A549 (cell line): ENCODE results near the gene PLCB1. TPM values are rescaled to one million over a fixed set of nuclear protein-coding genes. Genes with fewer than 3 reads are reported as not detected.
A peak's percentile ranks its signal among the peaks of the same experiment; 100 is the strongest.

Source experiments
- ATAC-seq, 2 experiments: fragments of 200-7000 bp in 1 of 2; fragments of >200 bp in 1 of 2; cut with Nextera tagmentation in 1 of 2; cut with Tn5 transposase in 1 of 2; 3 replicates each; pipeline versions ENCODE4 v1.8.0 to v1.9.1; 2018 to 2020; ENCODE audit warnings: mild to moderate bottlenecking in 1 of 2, moderate library complexity in 1 of 2
- CTCF ChIA-PET: fragments of 300-600 bp; sonication (Branson Sonifier 250); formaldehyde crosslinking; extraction: SDS; loops from one replicate; lab custom pipeline; 2021; ENCODE audit warnings: antibody characterized with exemption, inconsistent platforms; lab: Yijun Ruan, JAX
- POLR2A ChIA-PET: fragments of 350-600 bp; formaldehyde crosslinking; extraction: SDS; loops from one replicate; lab custom pipeline; 2021; ENCODE audit warnings: antibody characterized with exemption, inconsistent platforms; lab: Yijun Ruan, JAX
- DNase-seq, 2 experiments: peaks; one replicate each; pipeline versions ENCODE4 v3.0.0 to v3.0.0-alpha.2; 2011 to 2016; ENCODE audit warnings: low read depth in 1 of 2, low spot score in 1 of 2
- FAIRE-seq: peaks from 2 replicates; lab custom pipeline; 2011; peaks lifted over from hg19 to GRCh38; lab: Jason Lieb, UNC
- H3K27ac ChIP-seq, 2 experiments: fragments of >200 bp; sonication (Bioruptor Twin); formaldehyde crosslinking; 3 replicates each; pipeline ENCODE4 v1.5.1; 2016 to 2017
- H3K4me1 ChIP-seq: fragments of >200 bp; sonication (Bioruptor Twin); formaldehyde crosslinking; 3 replicates; pipeline ENCODE4 v1.6.1; 2016
- H3K4me2 ChIP-seq: fragments of >200 bp; sonication (Bioruptor Twin); formaldehyde crosslinking; 3 replicates; pipeline ENCODE4 v1.6.1; 2016
- H3K4me3 ChIP-seq: fragments of >200 bp; sonication (Bioruptor Twin); formaldehyde crosslinking; 3 replicates; pipeline ENCODE4 v1.5.1; 2016
- H3K9me3 ChIP-seq: fragments of >200 bp; sonication (Bioruptor Twin); formaldehyde crosslinking; 3 replicates; pipeline ENCODE4 v1.6.1; 2016
- BCL3 ChIP-seq: fragments of >200 bp; sonication (Bioruptor Twin); formaldehyde crosslinking; IDR thresholded peaks from 3 replicates; pipeline ENCODE4 v1.6.1; 2016
- CBX8 ChIP-seq: fragments of 200-600 bp; sonication (generic); IDR thresholded peaks from 2 replicates; pipeline ENCODE4 v1.6.1; 2016
- ELK1 ChIP-seq: fragments of 150-350 bp; IDR thresholded peaks from 2 replicates; pipeline ENCODE4 v1.6.1; 2014; ENCODE audit warnings: low read depth, mild to moderate bottlenecking, low read length
- HEYL ChIP-seq: fragments of 250-450 bp; sonication (Bioruptor Pico); IDR thresholded peaks from 2 replicates; pipeline ENCODE4 v1.8.0; 2021; ENCODE audit warnings: mild to moderate bottlenecking, moderate library complexity
- HMGXB4 ChIP-seq: fragments of 250-450 bp; sonication (Bioruptor Pico); IDR thresholded peaks from 2 replicates; pipeline ENCODE4 v1.5.0; 2021; ENCODE audit warnings: mild to moderate bottlenecking, moderate library complexity, borderline replicate concordance
- KDM5A ChIP-seq: fragments of 200-600 bp; sonication (generic); IDR thresholded peaks from 2 replicates; pipeline ENCODE4 v1.6.1; 2016; ENCODE audit warnings: antibody characterized with exemption, mild to moderate bottlenecking
- MAFK ChIP-seq: fragments of 450-650 bp; IDR thresholded peaks from 2 replicates; pipeline ENCODE4 v1.6.1; 2014; ENCODE audit not compliant: partially characterized antibody
- MAZ ChIP-seq: fragments of 150-350 bp; IDR thresholded peaks from 2 replicates; pipeline ENCODE4 v1.6.1; 2014; ENCODE audit warnings: antibody characterized with exemption, low read depth, low read length, borderline replicate concordance
- NFE2L2 ChIP-seq: fragments of 150-350 bp; conservative IDR thresholded peaks from 2 replicates; pipeline ENCODE4 v1.6.1; 2014; ENCODE audit warnings: low read length
- SREBF2 ChIP-seq: fragments of 450-650 bp; IDR thresholded peaks from 2 replicates; pipeline ENCODE4 v1.6.1; 2014; ENCODE audit warnings: mild to moderate bottlenecking, moderate library complexity
- TP53 ChIP-seq: fragments of 250-450 bp; sonication (Bioruptor Pico); IDR thresholded peaks from 2 replicates; pipeline ENCODE4 v1.5.0; 2021; ENCODE audit warnings: mild to moderate bottlenecking, moderate library complexity
- WGBS: methylation state at CpG from one replicate; pipeline ENCODE4 v1.1.6; 2017; ENCODE audit errors: missing lambda C conversion rate; 5-methylcytosine and 5-hydroxymethylcytosine counted together
- polyA plus RNA-seq, 4 experiments: library from polyadenylated mRNA; depleted of rRNA in 3 of 4; stranded (reverse); fragments of >200 nt; fragmentation: RNase III in 1 of 4; extraction: RNeasy Plus Mini Kit Qiagen cat#74134 plus additional on column Dnase treatment in 1 of 4; gene quantifications; 2 replicates in 3 of 4; 3 replicates in 1 of 4; pipeline ENCODE4 v1.2.3, GENCODE V29; 2011 to 2017

Gene PLCB1
- polyA plus RNA-seq, 2 of the 4 experiments (the other 2 are of a cell fraction) = 0.97 to 6.3 TPM

- POLR2A ChIA-PET = no interaction called here
- TF ChIP-seq TP53 (CRISPR knock-in tag) = no peak
- no peak for TF ChIP-seq CBX8
- TF ChIP-seq MAZ = no peak
- no peak for TF ChIP-seq SREBF2
- DNase-seq (no peak), FAIRE-seq (no peak), ATAC-seq (no peak)
- CTCF ChIA-PET = no interaction called here
- no peaks in the 10 kb centered on the region for H3K9me3 ChIP-seq
- H3K27ac ChIP-seq = no peak overlapping the region
- H3K4me1 ChIP-seq = no peaks in the 10 kb centered on the region
- H3K4me3 ChIP-seq = no peak overlapping the region
- WGBS = 14% methylated on average over 5 of the region's 5 CpGs
- H3K4me2 ChIP-seq = no peak overlapping the region
These were observed 392.3 kb downstream of the PLCB1 start for GRCh38 chr20:8524101-8525016.

- H3K27ac ChIP-seq = no peak overlapping the region
- no peaks in the 10 kb centered on the region for H3K9me3 ChIP-seq
- CTCF ChIA-PET = no interaction called here
- DNase-seq (no peak), FAIRE-seq (no peak), ATAC-seq (no peak)
- no peaks in the 10 kb centered on the region for H3K4me1 ChIP-seq
- H3K4me2 ChIP-seq = no peak overlapping the region
- peak; percentile 66 for TF ChIP-seq MAFK
- no peak for TF ChIP-seq BCL3
- no peak overlapping the region for H3K4me3 ChIP-seq
- POLR2A ChIA-PET = no interaction called here
These were observed 392.9 kb downstream of the PLCB1 start for GRCh38 chr20:8525017-8525343.

- Histone ChIP-seq H3K9me3 (no peaks in the 10 kb centered on the region), H3K27ac (no peak overlapping the region), H3K4me2 (no peak overlapping the region), H3K4me1 (no peaks in the 10 kb centered on the region), H3K4me3 (no peak overlapping the region)
- DNase-seq (no peak), ATAC-seq (no peak), FAIRE-seq (no peak)
- POLR2A ChIA-PET = no interaction called here
- no peak for TF ChIP-seq KDM5A
- no peak for TF ChIP-seq ELK1
- WGBS = 47% methylated on average over 2 of the region's 2 CpGs
- CTCF ChIA-PET = interaction anchor here (1.2 to 1.4 kb wide), 2 partner anchors 15 to 195 kb away, joined by 4 to 6 read pairs; no protein-coding TSS in a partner anchor
These were observed 394.5 kb downstream of the PLCB1 start for GRCh38 chr20:8526610-8527009.

GRCh38 chr20:8527998-8528723 lies 396.1 kb downstream of the PLCB1 start:
- 48% methylated on average over 4 of the region's 4 CpGs for WGBS
- no peaks in the 10 kb centered on the region for H3K9me3 ChIP-seq
- H3K4me1 ChIP-seq = no peaks in the 10 kb centered on the region
- no peak for ATAC-seq
- peak; percentile 89 for TF ChIP-seq MAFK
- peak; percentile 81 for TF ChIP-seq NFE2L2
- TF ChIP-seq HEYL (CRISPR knock-in tag) = no peak
- FAIRE-seq = no peak
- CTCF ChIA-PET = interaction anchor here (0.8 kb wide), 1 partner anchor 21 kb away, joined by 3 read pairs; no protein-coding TSS in a partner anchor
- no peak overlapping the region for H3K4me2 ChIP-seq
- H3K4me3 ChIP-seq = no peak overlapping the region
- POLR2A ChIA-PET = no interaction called here
- H3K27ac ChIP-seq = no peak overlapping the region
- peak in 1 of 2 experiments; percentile 33 for DNase-seq

GRCh38 chr20:8530022-8530421 lies 398.0 kb downstream of the PLCB1 start:
- WGBS = 21% methylated on average over 1 of the region's 1 CpG
- POLR2A ChIA-PET = no interaction called here
- Histone ChIP-seq H3K4me1 (no peaks in the 10 kb centered on the region), H3K9me3 (no peaks in the 10 kb centered on the region)
- no peak for TF ChIP-seq HMGXB4 (CRISPR knock-in tag)
- TF ChIP-seq, all 56 proteins: peak for 0
- DNase-seq = no peak
- CTCF ChIA-PET = no interaction called here
- no peak for FAIRE-seq
- ATAC-seq = no peak
- H3K4me2 ChIP-seq = no peak overlapping the region
- no peak overlapping the region for H3K27ac ChIP-seq
- no peak overlapping the region for H3K4me3 ChIP-seq
